Fibroblast of villous mesenchyme (primary cell): Measurements from ENCODE around the gene HBG2. TPM values are rescaled to one million over a fixed set of nuclear protein-coding genes. Genes with fewer than 3 reads are reported as not detected.
"Not testable (repeated sequence)": the region's sequence is repeated elsewhere in the genome, so short reads cannot be mapped to it uniquely, and the experiment has no call there.

ENCODE experiments used
- DNase-seq: peaks from one replicate; pipeline ENCODE4 v3.0.0-alpha.2; 2010; ENCODE audit warnings: low read depth
- H3K4me3 ChIP-seq: 2 replicates; pipeline ENCODE4 v1.5.1; 2011; ENCODE audit warnings: low read depth, mild to moderate bottlenecking, low read length
- total RNA-seq: library from RNA; depleted of rRNA; stranded (reverse); fragments of >200 nt; gene quantifications from 2 replicates; pipeline ENCODE4 v1.2.3, GENCODE V29; 2012
- TF ChIP-seq, protein P1 (sequence below): IDR thresholded peaks from 2 replicates; pipeline ENCODE4 v1.5.1; 2012; ENCODE audit warnings: low read depth, mild to moderate bottlenecking, low read length; ENCODE audit not compliant: insufficient read depth

HBG2 gene
- total RNA-seq, 1 donor = not detected

DNA sequence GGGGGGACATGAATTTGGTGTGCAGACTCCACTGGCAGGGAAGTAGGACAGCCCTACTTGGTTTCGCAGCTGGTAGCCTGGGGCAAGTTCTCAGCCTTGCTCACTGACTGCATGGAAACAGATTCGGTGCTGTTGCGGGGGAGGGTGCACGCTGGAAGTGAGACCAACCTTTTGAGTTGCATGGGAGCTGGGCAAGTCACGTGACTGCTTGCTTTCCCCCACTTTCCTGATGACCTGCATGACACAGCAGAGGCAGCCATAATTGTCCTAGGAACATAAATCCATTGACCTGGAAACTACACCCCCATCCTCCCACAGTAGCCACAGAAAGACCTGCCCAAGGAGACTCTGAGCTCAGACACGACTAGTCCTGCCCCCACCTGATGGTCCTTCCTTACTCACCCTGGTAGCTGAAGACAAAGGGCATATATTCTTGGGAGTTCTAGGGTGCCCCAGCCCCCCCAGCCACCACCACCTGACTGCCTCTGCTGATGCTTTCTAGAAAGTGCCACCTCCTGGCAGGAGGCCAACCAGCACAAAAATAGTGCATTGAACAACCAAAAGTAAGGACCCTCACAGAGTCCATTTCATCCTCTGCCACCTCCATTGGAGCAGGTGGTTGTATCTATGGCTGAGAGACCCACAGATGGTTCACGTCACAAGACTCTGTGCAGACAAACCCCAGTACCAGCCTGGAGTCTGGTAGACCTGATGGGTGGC is 4.1 kb upstream of the HBG2 start:
- TF ChIP-seq, protein P1, sequence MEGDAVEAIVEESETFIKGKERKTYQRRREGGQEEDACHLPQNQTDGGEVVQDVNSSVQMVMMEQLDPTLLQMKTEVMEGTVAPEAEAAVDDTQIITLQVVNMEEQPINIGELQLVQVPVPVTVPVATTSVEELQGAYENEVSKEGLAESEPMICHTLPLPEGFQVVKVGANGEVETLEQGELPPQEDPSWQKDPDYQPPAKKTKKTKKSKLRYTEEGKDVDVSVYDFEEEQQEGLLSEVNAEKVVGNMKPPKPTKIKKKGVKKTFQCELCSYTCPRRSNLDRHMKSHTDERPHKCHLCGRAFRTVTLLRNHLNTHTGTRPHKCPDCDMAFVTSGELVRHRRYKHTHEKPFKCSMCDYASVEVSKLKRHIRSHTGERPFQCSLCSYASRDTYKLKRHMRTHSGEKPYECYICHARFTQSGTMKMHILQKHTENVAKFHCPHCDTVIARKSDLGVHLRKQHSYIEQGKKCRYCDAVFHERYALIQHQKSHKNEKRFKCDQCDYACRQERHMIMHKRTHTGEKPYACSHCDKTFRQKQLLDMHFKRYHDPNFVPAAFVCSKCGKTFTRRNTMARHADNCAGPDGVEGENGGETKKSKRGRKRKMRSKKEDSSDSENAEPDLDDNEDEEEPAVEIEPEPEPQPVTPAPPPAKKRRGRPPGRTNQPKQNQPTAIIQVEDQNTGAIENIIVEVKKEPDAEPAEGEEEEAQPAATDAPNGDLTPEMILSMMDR = no peak
- no peak for DNase-seq
- no peak overlapping the region for H3K4me3 ChIP-seq

DNA sequence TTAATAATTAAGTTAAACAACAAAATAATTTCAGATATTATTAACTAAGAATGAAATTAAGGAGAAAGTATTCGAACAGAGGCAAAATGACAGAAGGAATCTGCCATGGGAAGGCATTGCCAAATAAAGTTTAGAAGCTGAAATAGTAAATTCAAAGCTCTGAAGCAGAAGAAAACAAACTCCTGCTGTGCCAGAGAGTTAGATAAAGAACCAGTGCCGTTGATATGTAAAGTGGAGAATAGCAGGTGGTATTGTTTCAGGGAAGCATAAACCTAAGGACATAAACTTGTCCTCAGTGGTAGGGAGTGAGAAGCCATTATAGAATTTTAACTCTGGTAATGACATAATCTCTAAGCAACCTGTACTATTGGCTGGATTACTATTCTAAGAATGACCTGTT is 2.7 kb upstream of the HBG2 start:
- H3K4me3 ChIP-seq = no peak overlapping the region
- DNase-seq = no peak
- TF ChIP-seq, protein P1 = no peak

DNA sequence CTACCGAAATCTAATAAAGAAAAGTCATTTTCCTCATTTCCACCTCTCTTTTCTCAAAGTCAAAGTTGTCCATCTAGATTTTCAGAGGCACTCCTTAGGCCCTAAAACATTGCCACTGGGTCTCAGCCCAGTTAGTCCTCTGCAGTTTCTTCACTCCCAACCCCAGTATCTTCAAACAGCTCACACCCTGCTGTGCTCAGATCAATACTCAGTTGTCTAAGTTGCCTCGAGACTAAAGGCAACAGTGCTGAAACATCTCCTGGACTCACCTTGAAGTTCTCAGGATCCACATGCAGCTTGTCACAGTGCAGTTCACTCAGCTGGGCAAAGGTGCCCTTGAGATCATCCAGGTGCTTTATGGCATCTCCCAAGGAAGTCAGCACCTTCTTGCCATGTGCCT is 558 bp downstream of the HBG2 start:
- H3K4me3 ChIP-seq, DNase-seq: not testable (repeated sequence)

DNA sequence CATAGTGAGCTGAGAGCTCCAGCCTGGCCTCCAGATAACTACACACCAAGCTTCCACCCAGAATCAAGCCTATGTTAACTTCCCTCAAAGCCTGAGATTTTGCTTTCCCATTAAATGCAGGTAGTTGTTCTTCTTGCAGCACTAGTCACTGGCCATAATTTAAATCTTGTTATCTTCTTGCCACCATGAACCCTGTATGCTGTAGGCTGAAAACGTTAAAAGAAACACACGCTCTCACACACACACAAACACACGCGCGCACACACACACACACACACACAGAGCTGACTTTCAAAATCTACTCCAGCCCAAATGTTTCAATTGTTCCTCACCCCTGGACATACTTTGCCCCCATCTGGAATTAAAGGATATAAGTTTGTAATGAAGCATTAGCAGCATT is 1.1 kb downstream of the HBG2 start:
- DNase-seq, H3K4me3 ChIP-seq: not testable (repeated sequence)

DNA sequence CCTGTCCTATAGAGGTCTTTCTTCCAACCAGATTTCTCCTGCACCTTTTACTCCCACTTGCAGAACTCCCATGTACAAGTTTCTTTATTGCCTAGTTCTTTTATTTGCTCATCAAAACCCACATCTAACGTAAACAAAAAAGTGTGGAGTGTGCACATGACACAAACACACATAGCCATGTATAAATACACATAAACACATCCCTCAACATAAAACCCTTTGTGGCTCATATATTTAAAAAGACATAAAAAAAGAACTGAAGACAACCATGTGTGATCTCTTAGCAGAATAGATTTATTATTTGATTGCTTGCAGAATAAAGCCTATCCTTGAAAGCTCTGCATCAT is 1.7 kb downstream of the HBG2 start:
- TF ChIP-seq, protein P1 = no peak
- DNase-seq = peak; percentile 40
- H3K4me3 ChIP-seq = no peak overlapping the region

DNA sequence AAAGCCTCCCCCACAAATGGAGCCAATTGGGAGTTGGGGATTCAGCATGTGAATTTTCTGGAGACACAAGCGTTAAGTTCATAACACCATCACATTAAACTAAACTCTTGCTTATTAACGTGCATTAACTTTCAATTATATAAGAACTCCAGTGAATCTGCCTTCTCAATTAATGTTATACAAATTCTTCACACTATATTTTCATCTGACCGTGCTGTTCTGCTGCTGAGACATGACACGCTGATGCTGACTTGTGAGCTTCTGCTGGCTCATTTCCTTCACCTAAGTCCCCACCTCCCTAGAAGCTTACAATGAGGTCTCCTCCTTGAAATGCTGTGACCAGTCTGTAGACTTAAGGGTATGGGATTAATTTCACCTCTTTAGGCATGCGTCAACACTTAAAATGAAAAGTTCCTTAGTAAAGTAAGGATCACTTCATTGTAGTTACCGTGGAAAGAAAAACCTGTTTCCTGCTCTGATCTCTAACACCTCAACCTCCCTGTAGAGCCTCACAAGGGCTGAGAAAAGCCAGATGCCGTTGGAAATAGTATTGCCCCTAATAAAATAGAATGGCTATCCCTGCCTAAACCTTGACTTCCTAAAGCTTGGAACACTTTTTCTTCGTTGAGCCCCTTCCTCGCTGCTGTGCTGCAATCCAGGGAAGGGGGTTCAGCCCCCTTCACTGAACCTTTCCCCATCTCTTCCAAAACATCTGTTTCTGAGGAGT is 2.2 kb downstream of the HBG2 start:
- no peak overlapping the region for H3K4me3 ChIP-seq
- DNase-seq = no peak
- TF ChIP-seq, protein P1 = no peak

DNA sequence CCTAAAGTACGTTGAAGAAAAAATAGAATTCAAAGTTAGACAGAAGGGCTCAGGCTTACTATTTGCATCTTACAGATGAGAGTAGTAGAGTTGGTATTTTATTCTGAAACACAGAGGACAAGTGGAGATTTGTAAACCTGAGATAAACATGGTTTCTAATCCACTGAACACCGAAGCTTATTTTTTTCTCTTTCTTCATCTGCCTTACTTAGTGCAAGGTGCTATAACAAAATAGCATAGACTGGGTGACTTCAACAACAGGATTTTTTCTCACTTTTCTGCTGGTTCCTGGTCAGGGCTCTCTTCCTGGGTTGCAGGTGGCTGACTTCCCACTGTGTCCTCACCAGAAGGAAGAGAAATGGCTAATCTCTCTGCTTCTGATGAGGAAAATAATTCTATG is 2.8 kb downstream of the HBG2 start:
- TF ChIP-seq, protein P1 = no peak
- H3K4me3 ChIP-seq = no peak overlapping the region
- no peak for DNase-seq
